ENCODE results near the gene TERF2IP. TPM values are rescaled to one million over a fixed set of nuclear protein-coding genes. Genes with fewer than 3 reads are reported as not detected.
A peak's percentile ranks its signal among the peaks of the same experiment; 100 is the strongest.

Gene TERF2IP
- total RNA-seq (2014; rRNA removed; shearing (Covaris generic)) (12.0 and 14.9 TPM in 2 replicates), polyA plus RNA-seq (2016; fragmentation: Nextera tagmentation; extraction: Ambion mirVana) (18.0 and 19.5 TPM in 2 replicates)
- long read RNA-seq, transcript TERF2IP-201 (3 exons, 2,118 nt), result major isoform, 20 of 25 reads
- long read RNA-seq, partial matches to known transcripts, result 3 of 25 reads
- long read RNA-seq, other reads (novel, unspliced or antisense), result 1 of 25 reads

- peak within 1 kb of the TSS; percentile 88 for H3K4me3 ChIP-seq
- no peaks in the 10 kb centered on the region for H3K9me2 ChIP-seq (ENCODE audit: insufficient read depth)
- peaks cover 25% of the 10 kb centered on the region for H3K36me3 ChIP-seq (ENCODE audit: insufficient read depth)
- H3K27me3 Mint-ChIP-seq (ENCODE audit: insufficient read depth, low read depth, poor library complexity), result peaks cover 5% of the 10 kb centered on the region
- peak within 1 kb of the TSS; percentile 87 for H3K4me3 Mint-ChIP-seq
- no peaks in the 10 kb centered on the region for H3K27me3 ChIP-seq (ENCODE audit: insufficient read depth)
- peak within 1 kb of the TSS; percentile 97 for H3K27ac Mint-ChIP-seq
- no peaks in the 10 kb centered on the region for H3K9me3 Mint-ChIP-seq
- H3F3A ChIP-seq (replicated peaks; ENCODE audit: low read depth), result peaks cover 6% of the 10 kb centered on the region; the same call in 1 of the 2 replicates
- peaks cover 27% of the 10 kb centered on the region for H3K4me1 Mint-ChIP-seq
- H3K4me1 ChIP-seq (ENCODE audit: insufficient read depth), result peaks cover 20% of the 10 kb centered on the region
- H4K20me1 ChIP-seq (replicated peaks; ENCODE audit: insufficient read depth), result peaks cover 35% of the 10 kb centered on the region
- H2AFZ ChIP-seq, result peak within 1 kb of the TSS; percentile 84
- DNase-seq (ENCODE audit: low spot score) (peak; percentile 94), ATAC-seq (peak; percentile 91)
- H3K79me2 ChIP-seq (replicated peaks; ENCODE audit: insufficient read depth), result peaks cover 87% of the 10 kb centered on the region
- TF ChIP-seq ETS1 (IDR thresholded peaks at IDR 0.05) (peak; percentile 72), ZNF462 (CRISPR knock-in tag; IDR thresholded peaks at IDR 0.05) (no peak), POLR2AphosphoS5 (IDR thresholded peaks at IDR 0.05; ENCODE audit: low read depth) (peak; percentile 92)
- H3K27ac ChIP-seq (ENCODE audit: low read depth), result peak within 1 kb of the TSS; percentile 95
- peak within 1 kb of the TSS; percentile 94 for H3K4me2 ChIP-seq
- peaks cover 27% of the 10 kb centered on the region for H3K36me3 Mint-ChIP-seq (ENCODE audit: low read depth)
Observed at GRCh38 chr16:75647492-75648264, at the start of gene TERF2IP, which contains the start of gene KARS1. Gene TERF2IP (plus strand): TSS chr16:75647773. CDS start chr16:75647883, 110 bp downstream. Gene KARS1 (minus strand): TSS chr16:75647665. CDS start chr16:75647639, 26 bp downstream.
